Kidney capillary endothelial cell (primary cell): ENCODE measurements around the gene MZT2A.
"Not testable (repeated sequence)": the region's sequence is repeated elsewhere in the genome, so short reads cannot be mapped to it uniquely, and the experiment has no call there.

Experiments used
- DNase-seq: peaks from one replicate; pipeline ENCODE4 v3.0.0-alpha.2; 2018; ENCODE audit warnings: low spot score

The MZT2A gene

GRCh38 chr2:131520526-131520925 lies 28.3 kb upstream of the MZT2A start:
- no peak for DNase-seq

- not testable (repeated sequence) for DNase-seq
Measured at GRCh38 chr2:131519871-131520470, 27.8 kb upstream of the MZT2A start.

- DNase-seq = no peak
Measured at GRCh38 chr2:131519466-131519865, 27.3 kb upstream of the MZT2A start.

GRCh38 chr2:131518531-131518930 lies 26.3 kb upstream of the MZT2A start:
- not testable (repeated sequence) for DNase-seq

- not testable (repeated sequence) for DNase-seq
Measured at GRCh38 chr2:131517856-131518255, 25.7 kb upstream of the MZT2A start.

- DNase-seq = no peak
Measured at GRCh38 chr2:131517106-131517831, 25.1 kb upstream of the MZT2A start.

- DNase-seq = not testable (repeated sequence)
Measured at GRCh38 chr2:131516621-131517020, 24.4 kb upstream of the MZT2A start.

GRCh38 chr2:131516011-131516410 lies 23.8 kb upstream of the MZT2A start:
- no peak for DNase-seq

GRCh38 chr2:131515235-131515634 lies 23.0 kb upstream of the MZT2A start:
- DNase-seq = not testable (repeated sequence)

- not testable (repeated sequence) for DNase-seq
Measured at GRCh38 chr2:131514408-131515166, 22.4 kb upstream of the MZT2A start.

GRCh38 chr2:131511969-131512870 lies 20.0 kb upstream of the MZT2A start:
- not testable (repeated sequence) for DNase-seq

- DNase-seq = not testable (repeated sequence)
Measured at GRCh38 chr2:131511291-131511968, 19.2 kb upstream of the MZT2A start.

- no peak for DNase-seq
Measured at GRCh38 chr2:131509615-131510014, 17.4 kb upstream of the MZT2A start.

GRCh38 chr2:131504082-131504750 lies 12.0 kb upstream of the MZT2A start:
- DNase-seq = not testable (repeated sequence)

- not testable (repeated sequence) for DNase-seq
Measured at GRCh38 chr2:131503587-131503986, 11.4 kb upstream of the MZT2A start.

GRCh38 chr2:131498321-131498973 lies 6.2 kb upstream of the MZT2A start:
- not testable (repeated sequence) for DNase-seq

- not testable (repeated sequence) for DNase-seq
Measured at GRCh38 chr2:131495506-131495905, 3.3 kb upstream of the MZT2A start.

GRCh38 chr2:131493199-131493968 lies 1.2 kb upstream of the MZT2A start:
- peak; percentile 4 for DNase-seq
